AML-193 (cell line): Measurements from ENCODE around the gene RNPEP.
"Not testable (repeated sequence)": the region's sequence is repeated elsewhere in the genome, so short reads cannot be mapped to it uniquely, and the experiment has no call there.

ENCODE experiments used
- DNase-seq, 2 experiments: peaks; one replicate each; lab custom pipeline; 2025; lab: John Stamatoyannopoulos, UW

RNPEP gene

DNA sequence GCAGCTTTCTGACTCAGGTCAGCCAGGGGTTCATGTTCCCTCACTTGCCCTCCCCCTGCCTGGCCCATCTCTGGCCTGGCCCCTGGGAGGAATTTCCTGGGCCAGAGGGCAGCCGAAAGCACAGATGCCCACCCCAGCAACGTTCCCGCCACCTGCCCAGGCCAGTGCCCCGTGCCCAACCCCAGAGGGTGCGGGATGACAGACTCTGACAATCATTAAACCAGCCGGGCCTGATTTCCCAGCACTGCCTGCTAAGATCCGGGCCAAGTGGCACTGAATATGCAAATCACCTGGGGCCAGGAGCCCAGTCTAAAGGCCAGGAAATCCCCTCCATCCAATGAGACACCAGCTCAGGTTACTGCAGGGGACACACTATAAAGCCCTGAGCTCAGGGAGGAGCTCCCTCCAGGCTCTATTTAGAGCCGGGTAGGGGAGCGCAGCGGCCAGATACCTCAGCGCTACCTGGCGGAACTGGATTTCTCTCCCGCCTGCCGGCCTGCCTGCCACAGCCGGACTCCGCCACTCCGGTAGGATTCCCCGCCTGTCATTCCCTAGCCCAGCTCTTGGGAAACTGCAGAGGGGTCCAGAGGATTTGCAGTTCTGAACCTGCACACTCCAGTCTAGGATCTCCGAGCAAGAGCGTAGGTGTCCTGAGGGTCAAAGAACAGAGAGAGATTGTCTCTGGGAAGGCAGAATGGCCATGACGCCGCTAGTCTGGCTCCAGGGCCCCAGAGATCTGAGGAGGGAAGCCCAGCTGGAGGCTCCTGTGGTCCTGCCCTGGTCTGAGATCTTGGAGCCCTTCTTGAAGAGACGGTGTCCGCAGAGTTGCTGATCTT is 27.9 kb downstream of the RNPEP start, which contains the start of gene ELF3:
Gene ELF3, plus strand, starts transcription at position 408 of the 836 bp plus-strand sequence. CDS start 550 bp downstream, outside the sequence.
- DNase-seq = no peak

DNA sequence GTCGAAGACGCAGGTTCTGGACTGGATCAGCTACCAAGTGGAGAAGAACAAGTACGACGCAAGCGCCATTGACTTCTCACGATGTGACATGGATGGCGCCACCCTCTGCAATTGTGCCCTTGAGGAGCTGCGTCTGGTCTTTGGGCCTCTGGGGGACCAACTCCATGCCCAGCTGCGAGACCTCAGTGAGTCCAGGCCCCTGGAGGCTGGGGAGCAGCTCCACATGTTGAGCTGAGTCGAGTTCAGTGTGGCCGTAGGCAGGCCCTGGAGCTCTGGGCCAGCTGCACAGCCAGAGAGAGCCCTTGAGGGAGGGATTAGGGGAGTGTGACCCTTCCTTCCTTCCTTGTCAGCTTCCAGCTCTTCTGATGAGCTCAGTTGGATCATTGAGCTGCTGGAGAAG is 29.5 kb downstream of the RNPEP start:
- no peak for DNase-seq

- DNase-seq = no peak
Measured at GRCh38 chr1:202012544-202013478, 30.4 kb downstream of the RNPEP start.

- no peak for DNase-seq
Measured at GRCh38 chr1:202013603-202014002, 31.2 kb downstream of the RNPEP start.

DNA sequence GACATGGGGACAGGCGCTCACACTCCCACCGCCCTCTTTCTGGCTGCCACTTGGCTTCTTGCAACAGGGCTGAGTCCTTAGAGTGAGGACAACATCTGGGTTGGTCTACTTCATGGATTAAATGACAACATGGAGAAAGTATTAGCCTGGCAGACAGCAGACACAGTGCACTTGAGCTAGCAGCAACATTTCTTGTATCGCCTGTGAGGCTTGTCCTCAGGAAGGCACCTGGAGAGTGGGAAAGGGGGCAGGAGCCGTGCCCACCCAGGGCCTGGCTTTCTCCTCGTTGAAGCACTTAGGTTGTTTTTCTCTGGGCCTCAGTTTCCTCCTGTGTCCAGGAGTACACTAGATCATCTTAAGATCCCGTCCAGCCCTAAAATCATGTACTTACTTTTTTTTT is 31.6 kb downstream of the RNPEP start:
- no peak for DNase-seq

- no peak for DNase-seq
Measured at GRCh38 chr1:202014915-202015661, 32.6 kb downstream of the RNPEP start.

GRCh38 chr1:202015662-202015937 is 33.2 kb downstream of the RNPEP start:
- DNase-seq = no peak

DNA sequence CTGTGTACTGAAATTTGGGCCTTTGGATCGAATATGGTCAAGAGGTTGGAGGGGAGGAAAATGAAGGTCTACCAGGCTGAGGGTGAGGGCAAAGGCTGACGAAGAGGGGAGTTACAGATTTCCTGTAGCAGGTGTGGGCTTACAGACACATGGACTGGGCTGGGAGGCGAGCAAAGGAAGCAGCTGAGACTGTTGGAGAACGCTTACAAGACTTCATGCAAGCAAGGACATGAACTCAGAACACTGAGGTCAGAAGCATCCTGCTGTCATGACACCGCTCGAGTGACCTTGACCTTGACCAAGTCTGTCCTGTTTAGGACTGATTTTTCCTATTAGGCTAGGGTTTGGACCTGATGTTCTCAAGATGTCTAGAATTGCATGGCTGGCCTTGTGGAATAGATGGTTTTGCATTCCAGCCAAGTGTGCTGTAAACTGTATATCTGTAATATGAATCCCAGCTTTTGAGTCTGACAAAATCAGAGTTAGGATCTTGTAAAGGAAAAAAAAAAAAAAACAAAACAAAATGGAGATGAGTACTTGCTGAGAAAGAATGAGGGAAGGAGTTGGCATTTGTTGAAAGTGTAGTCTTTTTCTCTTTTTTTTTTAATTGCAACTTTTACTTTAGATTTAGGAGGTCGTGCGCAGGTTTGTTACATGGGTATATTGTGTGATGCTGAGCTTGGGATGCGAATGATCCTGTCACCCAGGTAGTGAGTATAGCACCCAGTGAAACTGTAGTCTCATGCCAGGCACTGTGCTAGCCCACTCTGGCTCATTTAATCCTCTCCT is 33.8 kb downstream of the RNPEP start:
- DNase-seq = no peak

DNA sequence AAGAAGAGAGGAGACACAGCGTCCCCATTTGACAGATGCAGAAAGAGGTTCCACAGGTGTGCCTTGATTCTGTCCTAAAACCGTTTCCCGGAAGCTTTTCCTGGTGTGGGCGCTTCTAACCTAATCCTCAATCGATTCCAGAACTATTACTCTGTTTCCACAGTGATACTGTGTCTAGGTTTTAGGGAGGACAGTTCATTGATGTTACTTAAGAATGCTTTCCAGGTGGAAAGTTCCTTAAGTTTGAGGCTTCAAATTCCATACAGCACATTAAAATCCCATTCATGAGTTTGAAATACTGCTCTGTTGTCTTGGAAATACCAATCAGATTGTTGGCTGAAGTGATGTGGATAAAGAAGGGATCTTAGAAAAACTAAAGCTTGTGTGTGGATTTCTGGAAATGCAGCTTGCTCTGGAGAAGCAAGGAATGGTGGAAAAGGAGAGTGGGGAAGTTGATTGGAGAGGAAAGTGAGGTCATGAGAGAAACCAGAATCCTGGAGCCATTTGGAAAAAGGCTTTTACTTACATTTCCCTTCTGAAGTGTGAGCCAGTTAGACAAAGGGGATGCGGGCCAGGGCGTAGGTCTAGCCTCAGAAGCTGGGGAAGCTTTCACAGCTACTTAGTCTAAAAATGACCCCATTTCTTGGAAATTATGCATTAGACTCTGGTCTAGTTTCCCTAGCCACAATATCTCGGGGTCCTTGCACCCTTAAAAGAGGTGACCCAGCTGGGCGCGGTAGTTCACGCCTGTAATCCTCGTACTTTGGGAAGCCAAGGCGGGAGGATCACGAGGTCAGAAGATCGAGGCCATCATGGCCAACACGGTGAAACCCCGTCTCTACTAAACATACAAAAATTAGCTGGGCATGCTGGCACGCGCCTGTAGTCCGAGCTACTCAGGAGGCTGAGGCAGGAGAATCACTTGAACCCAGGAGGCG is 34.6 kb downstream of the RNPEP start:
- no peak for DNase-seq

DNA sequence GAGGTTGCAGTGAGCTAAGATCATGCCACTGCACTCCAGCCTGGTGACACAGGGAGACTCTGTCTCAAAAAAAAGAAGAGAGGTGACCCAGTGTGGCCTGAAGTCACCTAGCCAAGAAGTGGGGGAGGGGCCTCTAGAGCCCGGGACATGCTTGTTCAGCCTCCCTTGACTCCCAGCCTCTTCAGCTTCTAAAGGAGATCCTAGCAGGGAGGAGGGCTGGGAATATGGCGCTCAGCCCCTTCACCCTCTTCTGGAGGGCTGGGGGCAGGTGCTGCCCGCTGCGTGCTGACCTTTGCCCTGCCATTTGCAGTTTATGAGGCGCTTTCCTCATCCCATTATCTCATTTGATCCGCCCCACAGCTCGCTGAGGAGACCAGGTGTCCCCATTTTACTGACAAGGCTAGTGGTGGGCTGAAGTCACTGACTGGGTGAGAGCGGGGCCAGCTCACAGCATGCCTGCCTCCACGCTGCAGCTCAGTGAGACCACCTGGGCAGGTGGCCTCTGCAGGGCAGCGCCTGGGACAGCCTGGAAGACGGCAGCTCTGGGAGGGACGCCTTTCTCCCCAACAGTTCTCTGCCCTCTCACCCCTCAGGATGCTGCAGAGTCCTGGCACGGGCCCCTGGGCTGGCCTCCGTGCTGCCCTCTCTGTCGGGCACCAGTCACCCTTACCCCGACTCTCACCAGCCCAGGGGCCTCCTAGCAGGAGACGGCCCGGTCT is 35.5 kb downstream of the RNPEP start:
- DNase-seq = no peak

- no peak for DNase-seq
Measured at GRCh38 chr1:202018468-202019234, 36.2 kb downstream of the RNPEP start.

DNA sequence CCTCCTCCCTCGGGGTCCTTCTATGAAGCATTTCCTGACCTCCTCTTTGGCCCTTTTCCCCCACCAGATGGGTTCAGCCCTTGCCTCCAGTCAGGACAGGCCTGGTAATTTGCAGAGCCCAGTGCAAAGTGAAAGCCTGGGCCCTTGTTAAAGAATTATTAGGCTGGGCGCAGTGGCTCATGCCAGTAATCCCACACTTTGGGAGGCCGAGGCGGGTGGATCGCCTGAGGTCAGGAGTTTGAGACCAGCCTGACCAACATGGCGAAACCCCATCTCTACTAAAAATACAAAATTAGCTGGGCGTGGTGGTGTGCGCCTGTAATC is 36.7 kb downstream of the RNPEP start:
- DNase-seq = not testable (repeated sequence)

DNA sequence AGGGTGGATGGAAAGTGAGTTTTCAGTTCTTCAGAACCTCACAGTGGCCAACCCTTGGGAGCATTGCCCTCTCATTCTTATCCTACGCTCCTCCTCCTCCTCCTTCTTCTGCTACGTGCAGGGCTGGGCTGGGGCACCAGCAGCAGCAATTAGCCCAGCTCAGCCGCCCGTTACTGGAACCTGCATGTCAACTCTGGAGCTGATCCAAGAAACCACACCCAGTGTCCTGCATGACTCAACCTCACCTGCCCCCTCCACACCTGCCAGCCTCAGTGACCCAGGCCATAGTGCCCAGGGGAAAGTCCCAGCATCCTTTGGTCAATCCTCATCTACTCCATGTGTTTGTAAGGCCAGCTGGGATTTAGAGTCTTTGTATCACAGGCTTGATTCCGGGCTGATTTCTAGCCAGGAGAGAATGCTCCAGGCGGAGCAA is 40.6 kb downstream of the RNPEP start:
- no peak for DNase-seq

DNA sequence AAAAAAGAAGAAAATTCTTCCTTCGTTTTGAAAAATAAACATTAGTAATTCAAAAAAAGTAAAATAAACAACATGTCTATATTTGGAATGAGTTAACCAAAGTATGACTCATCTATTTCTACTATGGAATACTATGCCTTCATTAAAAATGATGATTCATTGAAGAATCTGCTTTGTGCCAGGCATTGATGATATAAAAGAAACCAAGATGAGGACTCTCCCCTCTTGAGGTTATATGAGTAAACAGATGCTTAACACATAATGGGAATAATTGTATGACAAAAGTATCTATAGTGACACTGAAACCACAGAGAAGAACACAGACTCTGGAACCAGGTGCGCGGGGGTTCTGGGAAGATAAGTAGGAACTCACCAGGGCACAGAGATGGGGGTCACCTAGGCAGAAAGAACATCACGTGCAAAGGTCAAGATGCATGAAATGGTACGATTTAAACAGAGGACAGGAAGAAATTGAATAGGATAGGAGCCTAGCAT is 46.8 kb downstream of the RNPEP start:
- DNase-seq = no peak

DNA sequence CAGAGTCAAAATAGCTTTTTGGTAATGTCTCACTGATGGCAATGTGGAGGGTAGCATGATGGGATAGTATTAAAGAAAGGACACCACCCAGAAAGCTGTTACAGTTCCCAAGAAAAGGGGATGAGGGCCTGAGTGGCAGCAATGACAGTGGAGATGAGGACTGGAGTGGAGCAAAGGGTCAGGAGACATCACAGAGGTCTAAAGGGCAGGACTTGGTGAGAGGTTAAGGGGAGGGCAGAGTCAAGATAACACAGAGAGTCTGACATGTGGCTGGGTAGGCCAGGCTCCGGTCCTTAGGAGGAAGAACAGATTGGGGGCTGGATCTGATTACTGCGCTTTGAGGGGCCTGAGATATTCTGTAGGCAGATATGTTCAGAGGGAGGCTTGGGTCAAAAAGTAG is 47.3 kb downstream of the RNPEP start:
- DNase-seq = no peak

DNA sequence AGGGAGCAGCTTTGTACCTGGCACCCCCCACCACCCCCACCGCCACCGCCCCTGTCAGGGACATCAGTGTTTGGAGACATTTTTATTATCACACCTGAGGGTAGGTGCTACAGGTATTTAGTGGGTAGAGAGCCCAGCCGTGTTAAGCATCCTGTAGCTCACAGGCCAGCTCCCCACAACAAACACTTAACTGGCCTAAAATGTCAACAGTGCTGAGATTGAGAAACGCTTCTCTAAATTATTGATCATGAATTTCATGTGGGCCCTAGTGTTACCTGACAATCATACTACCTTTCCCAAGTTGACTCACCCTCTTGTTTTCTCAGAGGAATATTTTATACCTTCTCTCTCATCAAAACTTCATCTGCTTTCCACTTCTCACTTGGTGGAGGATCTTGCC is 49.3 kb downstream of the RNPEP start:
- no peak for DNase-seq

GRCh38 chr1:202034149-202034682 is 51.8 kb downstream of the RNPEP start:
- DNase-seq = no peak

- DNase-seq = no peak
Measured at GRCh38 chr1:202034683-202035462, 52.4 kb downstream of the RNPEP start.
